ENCODE measurements around the gene LIG3. TPM values are rescaled to one million over a fixed set of nuclear protein-coding genes. Genes with fewer than 3 reads are reported as not detected.
"Not testable (repeated sequence)": the region's sequence is repeated elsewhere in the genome, so short reads cannot be mapped to it uniquely, and the experiment has no call there.

LIG3 gene
- total and polyA plus RNA-seq, 2 of the 13 experiments (the other 11 are each of a cell fraction or from before 2014, with no cell fraction given) = 34.4 to 36.2 TPM

DNA sequence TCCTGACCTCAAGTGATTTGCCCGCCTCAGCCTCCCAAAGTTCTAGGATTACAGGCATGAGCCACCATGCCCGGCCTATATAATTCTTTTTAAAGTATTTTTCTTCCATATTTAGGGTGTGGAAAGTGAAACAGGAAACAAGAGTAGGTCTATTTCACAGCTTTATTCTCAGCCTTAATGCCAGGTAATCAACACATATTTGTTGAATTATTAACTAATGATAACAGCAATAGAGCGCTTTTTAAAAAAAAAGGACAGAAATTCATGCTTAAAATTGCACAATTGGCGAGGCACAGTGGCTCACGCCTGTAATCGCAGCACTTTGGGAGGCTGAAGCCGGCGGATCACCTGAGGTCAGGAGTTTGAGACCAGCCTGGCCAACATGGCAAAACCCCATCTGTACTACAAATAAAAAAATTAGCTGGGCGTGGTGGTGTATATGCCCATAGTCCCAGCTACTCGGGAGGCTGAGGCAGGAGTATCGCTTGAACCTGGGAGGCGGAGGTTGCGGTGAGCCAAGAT lies 65.2 kb downstream of the LIG3 start:
- H3K4me2 ChIP-seq (ENCODE audit: low read depth, low read length); ATAC-seq; FAIRE-seq; POLR2A ChIA-PET; H3K4me3 ChIP-seq (replicated peaks in 1 of 3; ENCODE audit: insufficient read depth in 1 of 3, low read depth in 2 of 3, low read length in 3 of 3); H3K27ac ChIP-seq (ENCODE audit: extremely low read length, insufficient read depth, low read length); CTCF ChIA-PET (ENCODE audit: low intra/inter-chr PET ratio, low total read pairs); H3K36me3 ChIP-seq (replicated peaks in 1 of 2; ENCODE audit: control insufficient read depth in 1 of 2, insufficient read depth in 2 of 2, low read length in 2 of 2); H4K20me1 ChIP-seq (ENCODE audit: insufficient read depth, low read length); H2AFZ ChIP-seq (ENCODE audit: low read length); H3K27me3 ChIP-seq (ENCODE audit: control insufficient read depth in 1 of 2, insufficient read depth in 2 of 2, low read length in 2 of 2); BruUV-seq (replicated peaks); H3K9ac ChIP-seq (ENCODE audit: insufficient read depth, low read depth, low read length); H3K9me3 ChIP-seq (ENCODE audit: low read length); intact Hi-C loops (cut with micrococcal nuclease; ENCODE audit: unreplicated experiment); DNase-seq (ENCODE audit: low spot score); in situ Hi-C loops (cut with HindIII; ENCODE audit: extremely low pct_ligation_motif_present, low pct_unique_long_range_greater_than_20kb): not testable (repeated sequence)
- Histone ChIP-seq H3K4me1 (ENCODE audit: insufficient read depth, low read length) (peaks cover 77% of the 10 kb centered on the region), H3K79me2 (ENCODE audit: insufficient read depth, low read length) (peaks cover 71% of the 10 kb centered on the region)
- 98% methylated on average over 13 of the region's 13 CpGs for WGBS (ENCODE audit: low lambda C conversion rate)
- TF ChIP-seq ZBTB33 (CRISPR knock-in tag; IDR thresholded peaks at IDR 0.05) = peak; percentile 32; the same call in 1 of the 2 replicates

DNA sequence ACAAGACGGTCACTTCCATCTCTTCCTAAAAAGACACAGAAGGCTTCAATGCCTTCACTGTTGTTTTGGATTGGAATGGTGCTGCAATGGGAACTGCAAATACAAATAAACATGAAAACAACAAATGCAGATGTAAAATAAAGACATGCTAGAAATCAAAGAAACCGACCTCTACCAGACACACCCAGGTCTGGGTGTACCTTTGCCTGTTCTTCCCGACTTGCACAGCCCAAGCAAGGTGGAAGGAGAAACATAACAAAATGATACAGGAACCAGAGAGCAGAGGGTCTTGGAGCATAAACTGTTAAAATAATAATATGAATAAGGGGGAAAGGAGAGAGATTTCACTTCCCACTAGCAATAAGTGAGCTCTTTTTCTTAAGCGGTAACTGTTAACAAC lies 65.9 kb downstream of the LIG3 start:
- no peak for ATAC-seq
- no peaks in the 10 kb centered on the region for H3K9me3 ChIP-seq (ENCODE audit: low read length)
- intact Hi-C loops (cut with micrococcal nuclease; ENCODE audit: unreplicated experiment) = no loop called here
- peaks cover 84% of the 10 kb centered on the region for H3K4me1 ChIP-seq (ENCODE audit: insufficient read depth, low read length)
- WGBS (ENCODE audit: low lambda C conversion rate) = 77% methylated on average over 4 of the region's 4 CpGs
- H2AFZ ChIP-seq (ENCODE audit: low read length) = no peak overlapping the region
- H3K4me3 ChIP-seq (replicated peaks in 1 of 3; ENCODE audit: insufficient read depth in 1 of 3, low read depth in 2 of 3, low read length in 3 of 3) = no peak overlapping the region
- peak overlapping the region; percentile 58 for H3K27ac ChIP-seq (ENCODE audit: extremely low read length, insufficient read depth, low read length)
- ChIA-PET POLR2A (no interaction called here), CTCF (ENCODE audit: low intra/inter-chr PET ratio, low total read pairs) (no interaction called here)
- no peak overlapping the region for H3K9ac ChIP-seq (ENCODE audit: insufficient read depth, low read depth, low read length)
- FAIRE-seq = no peak
- in situ Hi-C loops (cut with HindIII; ENCODE audit: extremely low pct_ligation_motif_present, low pct_unique_long_range_greater_than_20kb) = no loop called here
- H4K20me1 ChIP-seq (ENCODE audit: insufficient read depth, low read length) = no peaks in the 10 kb centered on the region
- TF ChIP-seq, protein P1, sequence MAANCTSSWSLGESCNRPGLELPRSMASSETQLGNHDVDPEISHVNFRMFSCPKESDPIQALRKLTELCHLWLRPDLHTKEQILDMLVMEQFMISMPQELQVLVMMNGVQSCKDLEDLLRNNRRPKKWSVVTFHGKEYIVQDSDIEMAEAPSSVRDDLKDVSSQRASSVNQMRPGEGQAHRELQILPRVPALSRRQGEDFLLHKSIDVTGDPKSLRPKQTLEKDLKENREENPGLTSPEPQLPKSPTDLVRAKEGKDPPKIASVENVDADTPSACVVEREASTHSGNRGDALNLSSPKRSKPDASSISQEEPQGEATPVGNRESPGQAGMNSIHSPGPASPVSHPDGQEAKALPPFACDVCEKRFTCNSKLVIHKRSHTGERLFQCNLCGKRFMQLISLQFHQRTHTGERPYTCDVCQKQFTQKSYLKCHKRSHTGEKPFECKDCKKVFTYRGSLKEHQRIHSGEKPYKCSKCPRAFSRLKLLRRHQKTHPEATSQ (CRISPR knock-in tag; IDR thresholded peaks at IDR 0.05; ENCODE audit: borderline replicate concordance) = no peak
- peaks cover 78% of the 10 kb centered on the region for H3K79me2 ChIP-seq (ENCODE audit: insufficient read depth, low read length)
- no peak for DNase-seq (ENCODE audit: low spot score)
- H3K4me2 ChIP-seq (ENCODE audit: low read depth, low read length) = peak overlapping the region; percentile 47; the same call in 1 of the 2 replicates
- H3K27me3 ChIP-seq (ENCODE audit: control insufficient read depth in 1 of 2, insufficient read depth in 2 of 2, low read length in 2 of 2) = no peaks in the 10 kb centered on the region
- H3K36me3 ChIP-seq (replicated peaks in 1 of 2; ENCODE audit: control insufficient read depth in 1 of 2, insufficient read depth in 2 of 2, low read length in 2 of 2) = peaks cover 2 to 7% of the 10 kb centered on the region in 2 experiments; a peak in 3 of 5 replicates
- no TSS peak for BruUV-seq (replicated peaks)

All from HepG2 (cell line).